ENCODE results near the gene WDR70.
"Not testable (repeated sequence)": the region's sequence is repeated elsewhere in the genome, so short reads cannot be mapped to it uniquely, and the experiment has no call there.

The WDR70 gene

GRCh38 chr5:37789991-37790390 lies 410.9 kb downstream of the WDR70 start:
- H2AFZ ChIP-seq (ENCODE audit: low read length) = no peak overlapping the region
- H3K36me3 ChIP-seq (replicated peaks in 1 of 2; ENCODE audit: control insufficient read depth in 2 of 2, insufficient read depth in 2 of 2, low read length in 2 of 2) = no peaks in the 10 kb centered on the region
- H2AK5ac ChIP-seq (ENCODE audit: low read depth, low read length) = no peak overlapping the region
- no peaks in the 10 kb centered on the region for H3K27me3 ChIP-seq (ENCODE audit: control insufficient read depth in 3 of 3, insufficient read depth in 3 of 3, low read depth in 1 of 3, low read length in 3 of 3)
- no peak overlapping the region for H4K91ac ChIP-seq (ENCODE audit: low read depth, low read length, poor library complexity)
- H2BK12ac ChIP-seq (ENCODE audit: low read length) = no peak overlapping the region
- H3K9me3 ChIP-seq (replicated peaks in 1 of 2; ENCODE audit: control insufficient read depth in 2 of 2, insufficient read depth in 1 of 2, low read depth in 1 of 2, low read length in 2 of 2) = peaks cover 0 to 3% of the 10 kb centered on the region in 2 donors
- H2BK120ac ChIP-seq (ENCODE audit: low read depth, low read length) = no peak overlapping the region
- no peak overlapping the region for H3K4me3 ChIP-seq (ENCODE audit: low read length in 2 of 2)
- DNase-seq (ENCODE audit: low spot score) = no peak
- H3K27ac ChIP-seq (replicated peaks; ENCODE audit: low read length) = no peak overlapping the region
- no peak overlapping the region for H4K8ac ChIP-seq (ENCODE audit: low read depth, low read length)
- no peak overlapping the region for H3K23ac ChIP-seq (ENCODE audit: low read depth, low read length, poor library complexity)
- no CpG with 5 or more reads among the region's 2 CpGs for WGBS, 2 donors (ENCODE audit: extremely low coverage in 2 of 2, insufficient read length in 2 of 2, insufficient replicate concordance in 1 of 2)
- H3K14ac ChIP-seq (ENCODE audit: low read length) = no peak overlapping the region
- no peak overlapping the region for H3K9ac ChIP-seq (ENCODE audit: low read depth, low read length, poor library complexity)
- H3K18ac ChIP-seq (ENCODE audit: low read length) = no peak overlapping the region
- H2BK5ac ChIP-seq (ENCODE audit: low read length) = no peak overlapping the region
- no peaks in the 10 kb centered on the region for H3K79me1 ChIP-seq (ENCODE audit: low read depth, low read length)
- no peak overlapping the region for H3K4ac ChIP-seq (ENCODE audit: low read length)
- no peak overlapping the region for H2BK15ac ChIP-seq (ENCODE audit: low read length)
- H3K4me2 ChIP-seq (ENCODE audit: insufficient read depth, low read length, poor library complexity, severe bottlenecking) = no peak overlapping the region
- peaks cover 0 to 2% of the 10 kb centered on the region in 2 donors for H3K4me1 ChIP-seq (ENCODE audit: control insufficient read depth in 2 of 2, insufficient read depth in 1 of 2, low read depth in 1 of 2, low read length in 2 of 2)

GRCh38 chr5:37791321-37791720 lies 412.2 kb downstream of the WDR70 start:
- no peak overlapping the region for H3K9ac ChIP-seq (ENCODE audit: low read depth, low read length, poor library complexity)
- no peaks in the 10 kb centered on the region for H3K36me3 ChIP-seq (replicated peaks in 1 of 2; ENCODE audit: control insufficient read depth in 2 of 2, insufficient read depth in 2 of 2, low read length in 2 of 2)
- no peak overlapping the region for H2BK120ac ChIP-seq (ENCODE audit: low read depth, low read length)
- no peaks in the 10 kb centered on the region for H3K27me3 ChIP-seq (ENCODE audit: control insufficient read depth in 3 of 3, insufficient read depth in 3 of 3, low read depth in 1 of 3, low read length in 3 of 3)
- H3K27ac ChIP-seq (replicated peaks; ENCODE audit: low read length) = no peak overlapping the region
- H3K4me1 ChIP-seq (ENCODE audit: control insufficient read depth in 2 of 2, insufficient read depth in 1 of 2, low read depth in 1 of 2, low read length in 2 of 2) = peaks cover 0 to 2% of the 10 kb centered on the region in 2 donors
- DNase-seq (ENCODE audit: low spot score) = no peak
- H2AK5ac ChIP-seq (ENCODE audit: low read depth, low read length) = no peak overlapping the region
- H3K23ac ChIP-seq (ENCODE audit: low read depth, low read length, poor library complexity) = no peak overlapping the region
- peaks cover 0 to 3% of the 10 kb centered on the region in 2 donors for H3K9me3 ChIP-seq (replicated peaks in 1 of 2; ENCODE audit: control insufficient read depth in 2 of 2, insufficient read depth in 1 of 2, low read depth in 1 of 2, low read length in 2 of 2)
- no peak overlapping the region for H3K4me3 ChIP-seq (ENCODE audit: low read length in 2 of 2)
- H3K4me2 ChIP-seq (ENCODE audit: insufficient read depth, low read length, poor library complexity, severe bottlenecking) = no peak overlapping the region
- H3K79me1 ChIP-seq (ENCODE audit: low read depth, low read length) = no peaks in the 10 kb centered on the region
- H4K91ac ChIP-seq (ENCODE audit: low read depth, low read length, poor library complexity) = no peak overlapping the region
- WGBS, 2 donors (ENCODE audit: extremely low coverage in 2 of 2, insufficient read length in 2 of 2, insufficient replicate concordance in 1 of 2) = no CpG with 5 or more reads among the region's 2 CpGs
- H3K14ac ChIP-seq (ENCODE audit: low read length) = no peak overlapping the region
- no peak overlapping the region for H3K4ac ChIP-seq (ENCODE audit: low read length)
- no peak overlapping the region for H3K18ac ChIP-seq (ENCODE audit: low read length)
- H2BK12ac ChIP-seq (ENCODE audit: low read length) = no peak overlapping the region
- no peak overlapping the region for H2BK5ac ChIP-seq (ENCODE audit: low read length)
- H2BK15ac ChIP-seq (ENCODE audit: low read length) = no peak overlapping the region
- no peak overlapping the region for H2AFZ ChIP-seq (ENCODE audit: low read length)
- H4K8ac ChIP-seq (ENCODE audit: low read depth, low read length) = no peak overlapping the region

GRCh38 chr5:37792975-37793631 lies 414.0 kb downstream of the WDR70 start:
- H3K79me1 ChIP-seq (ENCODE audit: low read depth, low read length) = no peaks in the 10 kb centered on the region
- no peak overlapping the region for H2AK5ac ChIP-seq (ENCODE audit: low read depth, low read length)
- no peak overlapping the region for H3K4ac ChIP-seq (ENCODE audit: low read length)
- H3K4me2 ChIP-seq (ENCODE audit: insufficient read depth, low read length, poor library complexity, severe bottlenecking) = no peak overlapping the region
- no peak overlapping the region for H2BK15ac ChIP-seq (ENCODE audit: low read length)
- H3K14ac ChIP-seq (ENCODE audit: low read length) = no peak overlapping the region
- no peaks in the 10 kb centered on the region for H3K27me3 ChIP-seq (ENCODE audit: control insufficient read depth in 3 of 3, insufficient read depth in 3 of 3, low read depth in 1 of 3, low read length in 3 of 3)
- H3K9ac ChIP-seq (ENCODE audit: low read depth, low read length, poor library complexity) = no peak overlapping the region
- no peak overlapping the region for H4K91ac ChIP-seq (ENCODE audit: low read depth, low read length, poor library complexity)
- no peak overlapping the region for H3K23ac ChIP-seq (ENCODE audit: low read depth, low read length, poor library complexity)
- H3K4me1 ChIP-seq (ENCODE audit: control insufficient read depth in 2 of 2, insufficient read depth in 1 of 2, low read depth in 1 of 2, low read length in 2 of 2) = peaks cover 0 to 2% of the 10 kb centered on the region in 2 donors
- H3K9me3 ChIP-seq (replicated peaks in 1 of 2; ENCODE audit: control insufficient read depth in 2 of 2, insufficient read depth in 1 of 2, low read depth in 1 of 2, low read length in 2 of 2) = peaks cover 0 to 3% of the 10 kb centered on the region in 2 donors
- no peak for DNase-seq (ENCODE audit: low spot score)
- H2BK120ac ChIP-seq (ENCODE audit: low read depth, low read length) = no peak overlapping the region
- no CpG with 5 or more reads among the region's 2 CpGs for WGBS, 2 donors (ENCODE audit: extremely low coverage in 2 of 2, insufficient read length in 2 of 2, insufficient replicate concordance in 1 of 2)
- H3K36me3 ChIP-seq (replicated peaks in 1 of 2; ENCODE audit: control insufficient read depth in 2 of 2, insufficient read depth in 2 of 2, low read length in 2 of 2) = no peaks in the 10 kb centered on the region
- H3K4me3 ChIP-seq (ENCODE audit: low read length in 2 of 2) = no peak overlapping the region
- no peak overlapping the region for H2AFZ ChIP-seq (ENCODE audit: low read length)
- H2BK5ac ChIP-seq (ENCODE audit: low read length) = no peak overlapping the region
- H3K18ac ChIP-seq (ENCODE audit: low read length) = no peak overlapping the region
- H2BK12ac ChIP-seq (ENCODE audit: low read length) = no peak overlapping the region
- H4K8ac ChIP-seq (ENCODE audit: low read depth, low read length) = no peak overlapping the region
- no peak overlapping the region for H3K27ac ChIP-seq (replicated peaks; ENCODE audit: low read length)

- not testable (repeated sequence) for H3K79me1 ChIP-seq (ENCODE audit: low read depth, low read length); H2AK5ac ChIP-seq (ENCODE audit: low read depth, low read length); H2AFZ ChIP-seq (ENCODE audit: low read length); H2BK120ac ChIP-seq (ENCODE audit: low read depth, low read length); DNase-seq (ENCODE audit: low spot score); H3K18ac ChIP-seq (ENCODE audit: low read length); H3K9ac ChIP-seq (ENCODE audit: low read depth, low read length, poor library complexity); H2BK12ac ChIP-seq (ENCODE audit: low read length); H3K14ac ChIP-seq (ENCODE audit: low read length); H3K4me2 ChIP-seq (ENCODE audit: insufficient read depth, low read length, poor library complexity, severe bottlenecking); H3K4me1 ChIP-seq (ENCODE audit: control insufficient read depth in 2 of 2, insufficient read depth in 1 of 2, low read depth in 1 of 2, low read length in 2 of 2); H4K8ac ChIP-seq (ENCODE audit: low read depth, low read length); H3K4me3 ChIP-seq (ENCODE audit: low read length in 2 of 2); H2BK15ac ChIP-seq (ENCODE audit: low read length); H3K27me3 ChIP-seq (ENCODE audit: control insufficient read depth in 3 of 3, insufficient read depth in 3 of 3, low read depth in 1 of 3, low read length in 3 of 3); H4K91ac ChIP-seq (ENCODE audit: low read depth, low read length, poor library complexity); H3K27ac ChIP-seq (replicated peaks; ENCODE audit: low read length); H3K4ac ChIP-seq (ENCODE audit: low read length); H2BK5ac ChIP-seq (ENCODE audit: low read length); H3K36me3 ChIP-seq (replicated peaks in 1 of 2; ENCODE audit: control insufficient read depth in 2 of 2, insufficient read depth in 2 of 2, low read length in 2 of 2); H3K9me3 ChIP-seq (replicated peaks in 1 of 2; ENCODE audit: control insufficient read depth in 2 of 2, insufficient read depth in 1 of 2, low read depth in 1 of 2, low read length in 2 of 2); H3K23ac ChIP-seq (ENCODE audit: low read depth, low read length, poor library complexity)
- no CpG with 5 or more reads among the region's 2 CpGs for WGBS, 2 donors (ENCODE audit: extremely low coverage in 2 of 2, insufficient read length in 2 of 2, insufficient replicate concordance in 1 of 2)
These were observed 416.2 kb downstream of the WDR70 start for GRCh38 chr5:37795292-37795691.

Measured in neuronal stem cell (in vitro differentiated cells).